Endothelial cell of umbilical vein (primary cell): Measurements from ENCODE around the gene TRIM25. TPM values are rescaled to one million over a fixed set of nuclear protein-coding genes. Genes with fewer than 3 reads are reported as not detected.

Source experiments
- BruUV-seq: library from RNA; stranded (reverse); fragments of 400-500 nt; replicated peaks from 2 replicates; lab custom pipeline; 2021; lab: Mats Ljungman, UMichigan
- CTCF ChIA-PET: fragments of 300-600, 350-600 bp; sonication (Branson Sonifier 250); formaldehyde crosslinking; loops from one replicate; lab custom pipeline; 2021; ENCODE audit warnings: antibody characterized with exemption, inconsistent platforms; lab: Charles Lee
- POLR2A ChIA-PET: fragments of 300-600, 350-600 bp; sonication (Branson Sonifier 250); formaldehyde crosslinking; loops from one replicate; lab custom pipeline; 2021; ENCODE audit warnings: antibody characterized with exemption, inconsistent platforms; lab: Charles Lee
- DNase-seq: peaks from one replicate; pipeline ENCODE4 v3.0.0-alpha.2; 2011; ENCODE audit warnings: low read depth, low spot score
- FAIRE-seq: peaks from 2 replicates; lab custom pipeline; 2011; peaks lifted over from hg19 to GRCh38; lab: Jason Lieb, UNC
- H2AFZ ChIP-seq: 2 replicates; pipeline ENCODE4 v1.6.0; 2012; ENCODE audit warnings: low read depth, low read length, control low read depth, inconsistent platforms
- H3K27ac ChIP-seq: 2 replicates; pipeline ENCODE4 v1.5.1; 2011; ENCODE audit warnings: low read depth, mild to moderate bottlenecking, control low read depth, low read length, moderate library complexity; ENCODE audit not compliant: insufficient read depth
- H3K27me3 ChIP-seq, 2 experiments: 2 replicates each; pipeline versions ENCODE4 v1.6.0 to v1.6.1; 2011; ENCODE audit warnings: low read length in 2 of 2, mixed read lengths in 1 of 2; ENCODE audit not compliant: control insufficient read depth in 2 of 2, insufficient read depth in 2 of 2
- H3K36me3 ChIP-seq, 2 experiments: 2 replicates in 1 of 2; 3 replicates in 1 of 2; pipeline ENCODE4 v1.5.1; 2011; ENCODE audit warnings: low read length in 2 of 2, mild to moderate bottlenecking in 1 of 2, moderate library complexity in 1 of 2; ENCODE audit not compliant: control insufficient read depth in 2 of 2, insufficient read depth in 2 of 2; ENCODE audit errors: extremely low read depth in 1 of 2
- H3K4me1 ChIP-seq: 3 replicates; pipeline ENCODE4 v1.5.1; 2011; ENCODE audit warnings: mild to moderate bottlenecking, low read length; ENCODE audit not compliant: control insufficient read depth, insufficient read depth; ENCODE audit errors: extremely low read depth
- H3K4me2 ChIP-seq: 2 replicates; pipeline ENCODE4 v1.6.1; 2011; ENCODE audit warnings: low read length, control low read depth, mixed read lengths; ENCODE audit not compliant: insufficient read depth
- H3K4me3 ChIP-seq, 3 experiments: fragments of 200-600 bp in 1 of 3; sonication (generic), shearing (Covaris generic) in 1 of 3; replicated peaks in 1 of 3; 2 replicates each; pipeline ENCODE4 v1.5.1; 2011 to 2016; ENCODE audit warnings: control low read depth in 3 of 3, low read length in 3 of 3, mild to moderate bottlenecking in 2 of 3, inconsistent platforms in 1 of 3, low read depth in 1 of 3, moderate library complexity in 1 of 3; ENCODE audit not compliant: insufficient read depth in 1 of 3
- H3K79me2 ChIP-seq: 2 replicates; pipeline ENCODE4 v1.6.0; 2012; ENCODE audit warnings: low read length, inconsistent platforms; ENCODE audit not compliant: control insufficient read depth, insufficient read depth
- H3K9ac ChIP-seq: replicated peaks from 2 replicates; pipeline ENCODE3; 2011; ENCODE audit warnings: low read length, control low read depth; ENCODE audit not compliant: insufficient read depth; ENCODE audit errors: extremely low read depth
- H3K9me1 ChIP-seq: replicated peaks from 3 replicates; pipeline ENCODE4 v1.6.0; 2011; ENCODE audit warnings: mild to moderate bottlenecking, low read length; ENCODE audit not compliant: control insufficient read depth, insufficient read depth; ENCODE audit errors: extremely low read depth
- H3K9me3 ChIP-seq: replicated peaks from 2 replicates; pipeline ENCODE4 v1.5.1; 2012; ENCODE audit warnings: low read length, inconsistent platforms; ENCODE audit not compliant: control insufficient read depth, insufficient read depth
- H4K20me1 ChIP-seq: replicated peaks from 2 replicates; pipeline ENCODE3; 2011; ENCODE audit warnings: mild to moderate bottlenecking, low read length; ENCODE audit not compliant: control insufficient read depth, insufficient read depth; ENCODE audit errors: extremely low read depth
- EZH2 ChIP-seq: IDR thresholded peaks from 2 replicates; pipeline ENCODE4 v1.6.1; 2012; ENCODE audit warnings: borderline replicate concordance, low read depth, mild to moderate bottlenecking, moderate library complexity, low read length, inconsistent platforms; ENCODE audit not compliant: severe bottlenecking
- FOS ChIP-seq: IDR thresholded peaks from 2 replicates; pipeline ENCODE4 v1.6.1; 2011; ENCODE audit warnings: mild to moderate bottlenecking, low read length, moderate library complexity, borderline replicate concordance; ENCODE audit not compliant: insufficient read depth
- GATA2 ChIP-seq: IDR thresholded peaks from 2 replicates; pipeline ENCODE4 v1.7.0; 2011; ENCODE audit warnings: low read depth, mild to moderate bottlenecking, moderate library complexity, mixed read lengths, low read length; ENCODE audit not compliant: insufficient read length, insufficient read depth
- JUN ChIP-seq: IDR thresholded peaks from 2 replicates; pipeline ENCODE4 v1.6.1; 2011; ENCODE audit warnings: borderline replicate concordance, low read depth; ENCODE audit not compliant: insufficient read length, insufficient read depth
- MYC ChIP-seq: IDR thresholded peaks from one replicate; pipeline ENCODE4 v1.6.1; 2011; ENCODE audit warnings: mild to moderate bottlenecking, low read depth, low read length
- POLR2A ChIP-seq: IDR thresholded peaks from 2 replicates; pipeline ENCODE4 v1.6.1; 2012; ENCODE audit warnings: low read depth, mild to moderate bottlenecking, control low read depth, low read length
- POLR2AphosphoS5 ChIP-seq: IDR thresholded peaks from 2 replicates; pipeline ENCODE4 v1.6.1; 2012; ENCODE audit warnings: low read depth, mild to moderate bottlenecking, control low read depth, low read length, moderate library complexity; ENCODE audit not compliant: insufficient read depth
- dilution Hi-C: fragments of 300-500 bp; cut with MboI; formaldehyde crosslinking; loops from one replicate; pipeline ENCODE4 v1.15.0; 2019; ENCODE audit warnings: low sequenced_read_pairs; ENCODE audit not compliant: extremely low pct_ligation_motif_present
- intact Hi-C: fragments of 100-400 bp; cut with micrococcal nuclease; formaldehyde crosslinking; loops from one replicate; pipeline ENCODE4 v1.10.0; 2022
- polyA plus RNA-seq, 4 experiments: library from polyadenylated mRNA; depleted of rRNA in 3 of 4; stranded (reverse) in 3 of 4; unstranded in 1 of 4; fragments of >200 nt; gene quantifications; 2 replicates each; pipeline versions ENCODE4 v1.2.1 to v1.2.3, GENCODE V29; 2011 to 2012; ENCODE audit warnings: missing spikeins in 1 of 4
- total RNA-seq: library from RNA; stranded (reverse); gene quantifications from 2 replicates; pipeline ENCODE4 v1.2.3, GENCODE V29; 2021
- TF ChIP-seq, protein P1 (sequence below): IDR thresholded peaks from 2 replicates; pipeline ENCODE4 v1.6.1; 2011; ENCODE audit not compliant: insufficient read depth, insufficient read length
- TF ChIP-seq, protein P2 (sequence below), 2 donors: IDR thresholded peaks; 1 replicate in 1 of 2; 2 replicates in 1 of 2; pipeline ENCODE4 v1.5.1; 2011; ENCODE audit warnings: low read length in 2 of 2, mild to moderate bottlenecking in 2 of 2, moderate library complexity in 2 of 2, control low read depth in 1 of 2, inconsistent platforms in 1 of 2, low read depth in 1 of 2; ENCODE audit not compliant: insufficient read depth in 1 of 2; ENCODE audit errors: extremely low read depth in 1 of 2

TRIM25 gene
- total and polyA plus RNA-seq, 2 donors (not counting 3 experiments of a cell fraction or from before 2014, with no cell fraction given), result 42.8 to 98.4 TPM

DNA sequence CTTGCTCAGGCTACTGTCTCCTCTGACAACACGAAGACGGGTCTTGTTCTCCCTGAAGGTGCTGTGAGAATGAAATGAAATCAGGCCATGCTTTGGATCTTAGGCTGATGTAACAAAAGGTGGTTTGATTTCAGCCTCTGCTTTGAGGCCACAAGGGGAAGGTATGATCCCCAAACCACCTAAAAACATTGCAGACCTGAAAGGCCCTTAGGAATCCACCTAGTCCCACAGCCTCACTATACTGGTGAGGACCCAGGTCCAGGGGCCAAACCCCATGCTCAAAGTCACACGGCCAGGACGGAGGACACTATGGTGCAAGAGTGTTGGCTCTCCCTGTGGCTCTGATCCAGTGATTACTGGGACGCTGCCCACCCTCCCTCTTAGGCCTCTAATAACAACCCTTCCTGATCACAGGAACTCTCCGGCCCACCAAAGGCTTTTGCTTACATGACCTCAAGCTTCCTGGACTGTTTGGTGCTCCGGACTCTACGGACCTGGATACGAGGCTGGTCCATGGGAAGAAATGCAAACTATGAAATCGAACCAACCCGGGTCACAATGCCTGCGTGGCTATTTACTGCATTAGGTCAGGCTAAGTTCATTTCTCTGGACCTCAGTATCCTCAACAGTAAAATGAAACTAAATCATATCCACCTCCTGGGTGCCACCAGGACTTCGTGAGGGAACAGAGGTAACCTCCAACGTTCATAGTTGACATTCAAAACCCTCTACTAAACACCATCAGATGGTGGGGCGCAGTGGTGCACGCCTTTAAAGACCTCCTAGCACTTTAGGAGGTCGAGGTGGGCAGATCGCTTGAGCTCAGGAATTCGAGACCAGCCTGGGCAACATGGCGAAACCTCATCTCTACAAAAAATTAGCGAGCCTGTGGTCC, 1.5 kb downstream of the TRIM25 start:
- CTCF ChIA-PET, result interaction anchor here (0.7 to 2.0 kb wide), 5 partner anchors 27 to 132 kb away, joined by 3 to 8 read pairs (median 4); no protein-coding TSS in a partner anchor
- Histone ChIP-seq H3K27me3 (no peaks in the 10 kb centered on the region), H3K9me3 (no peaks in the 10 kb centered on the region), H3K4me3 (peak overlapping the region; percentile 19 to 95 (median 79)), H2AFZ (peak overlapping the region; percentile 10), H3K4me2 (peak overlapping the region; percentile 80), H3K27ac (peak overlapping the region; percentile 41), H3K9me1 (no peaks in the 10 kb centered on the region), H4K20me1 (no peaks in the 10 kb centered on the region), H3K9ac (peak overlapping the region; percentile 97), H3K36me3 (peaks cover 5 to 12% of the 10 kb centered on the region in 2 experiments), H3K4me1 (peaks cover 33% of the 10 kb centered on the region), H3K79me2 (peaks cover 47% of the 10 kb centered on the region)
- POLR2A ChIA-PET, result no interaction called here
- DNase-seq (peak; percentile 57), FAIRE-seq (peak; percentile 63)
- dilution Hi-C loops, result no loop called here
- no TSS peak for BruUV-seq
- intact Hi-C loops, result no loop called here
- no peak for TF ChIP-seq POLR2A
- no peak for TF ChIP-seq POLR2AphosphoS5
- no peak for TF ChIP-seq JUN
- TF ChIP-seq, protein P1, sequence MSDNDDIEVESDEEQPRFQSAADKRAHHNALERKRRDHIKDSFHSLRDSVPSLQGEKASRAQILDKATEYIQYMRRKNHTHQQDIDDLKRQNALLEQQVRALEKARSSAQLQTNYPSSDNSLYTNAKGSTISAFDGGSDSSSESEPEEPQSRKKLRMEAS, result no peak
- no peak for TF ChIP-seq MYC
- no peak for TF ChIP-seq FOS
- no peak for TF ChIP-seq GATA2
- TF ChIP-seq, protein P2, sequence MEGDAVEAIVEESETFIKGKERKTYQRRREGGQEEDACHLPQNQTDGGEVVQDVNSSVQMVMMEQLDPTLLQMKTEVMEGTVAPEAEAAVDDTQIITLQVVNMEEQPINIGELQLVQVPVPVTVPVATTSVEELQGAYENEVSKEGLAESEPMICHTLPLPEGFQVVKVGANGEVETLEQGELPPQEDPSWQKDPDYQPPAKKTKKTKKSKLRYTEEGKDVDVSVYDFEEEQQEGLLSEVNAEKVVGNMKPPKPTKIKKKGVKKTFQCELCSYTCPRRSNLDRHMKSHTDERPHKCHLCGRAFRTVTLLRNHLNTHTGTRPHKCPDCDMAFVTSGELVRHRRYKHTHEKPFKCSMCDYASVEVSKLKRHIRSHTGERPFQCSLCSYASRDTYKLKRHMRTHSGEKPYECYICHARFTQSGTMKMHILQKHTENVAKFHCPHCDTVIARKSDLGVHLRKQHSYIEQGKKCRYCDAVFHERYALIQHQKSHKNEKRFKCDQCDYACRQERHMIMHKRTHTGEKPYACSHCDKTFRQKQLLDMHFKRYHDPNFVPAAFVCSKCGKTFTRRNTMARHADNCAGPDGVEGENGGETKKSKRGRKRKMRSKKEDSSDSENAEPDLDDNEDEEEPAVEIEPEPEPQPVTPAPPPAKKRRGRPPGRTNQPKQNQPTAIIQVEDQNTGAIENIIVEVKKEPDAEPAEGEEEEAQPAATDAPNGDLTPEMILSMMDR (IDR thresholded peaks at IDR 0.05; ENCODE audit: extremely low read depth in 1 of 2, insufficient read depth in 1 of 2, low read depth in 1 of 2, low read length in 2 of 2), result no peak
- no peak for TF ChIP-seq EZH2
